ENCODE measurements around the gene TBC1D5.

DNA sequence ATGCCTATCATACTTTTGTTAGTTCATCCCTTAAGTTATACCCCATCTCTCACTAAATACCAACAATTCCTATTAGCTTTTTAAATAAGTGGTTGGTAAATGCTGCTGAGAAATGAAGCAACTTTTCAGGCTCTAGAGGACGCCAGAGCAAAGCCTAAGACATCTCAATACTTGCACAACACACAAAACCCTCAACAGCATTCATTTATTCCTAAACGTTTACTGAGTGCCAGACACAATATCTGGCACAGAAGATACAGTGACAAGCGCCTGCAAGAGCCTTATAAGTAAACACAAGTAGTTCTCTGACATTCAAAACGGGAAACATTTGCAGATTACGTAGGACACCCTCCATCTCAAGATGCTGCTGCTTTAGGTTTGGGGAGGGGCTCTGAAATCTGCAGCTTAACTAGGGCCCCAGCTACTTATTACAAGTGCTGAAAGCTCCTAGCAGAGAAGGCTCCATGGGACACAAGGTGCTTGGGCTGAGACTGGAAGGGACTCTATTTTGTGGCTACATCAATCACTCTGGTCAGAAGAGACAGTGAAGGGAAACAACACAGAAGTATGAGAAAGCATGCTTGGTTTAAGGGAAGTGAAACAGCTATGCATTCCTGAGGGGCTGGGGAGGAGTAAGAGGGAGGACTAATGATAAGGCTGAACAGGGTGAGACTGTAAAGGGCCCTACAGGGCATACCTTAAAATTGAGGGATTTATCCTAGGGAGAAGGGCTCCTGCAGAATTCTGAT lies 546.4 kb downstream of the TBC1D5 start:
- no peak for TF ChIP-seq POLR2A (IDR thresholded peaks at IDR 0.05)
- TF ChIP-seq CTCF (IDR thresholded peaks at IDR 0.05): no peak
